Motor neuron (in vitro differentiated cells): ENCODE data around the gene CRACR2B. TPM values are rescaled to one million over a fixed set of nuclear protein-coding genes. Genes with fewer than 3 reads are reported as not detected.
A peak's percentile ranks its signal among the peaks of the same experiment; 100 is the strongest.

Experiments
- ATAC-seq, 8 experiments: fragments of 200-7000 bp; cut with Tn5 transposase; replicated peaks in 6 of 8; 2 replicates each; pipeline ENCODE4 v1.8.0; 2021; ENCODE audit warnings: mild to moderate bottlenecking in 8 of 8, moderate library complexity in 8 of 8
- H3K27ac ChIP-seq, 2 donors: fragments of 250-450 bp; sonication (Bioruptor Pico); 2 replicates each; pipeline ENCODE4 v1.9.0; 2021; ENCODE audit warnings: antibody characterized with exemption in 2 of 2, mild to moderate bottlenecking in 2 of 2, moderate library complexity in 1 of 2
- H3K4me1 ChIP-seq, 2 donors: fragments of 250-450 bp; sonication (Bioruptor Pico); replicated peaks in 1 of 2; 2 replicates each; pipeline ENCODE4 v1.6.1; 2021; ENCODE audit warnings: antibody characterized with exemption in 2 of 2, mild to moderate bottlenecking in 2 of 2, moderate library complexity in 1 of 2
- H3K4me3 ChIP-seq, 5 donors: fragments of 250-450 bp; sonication (Bioruptor Pico); 2 replicates each; pipeline ENCODE4 v1.9.0; 2021; ENCODE audit warnings: antibody characterized with exemption in 5 of 5, mild to moderate bottlenecking in 5 of 5, moderate library complexity in 4 of 5
- WGBS, 10 experiments: fragments of 450-650 bp; shearing (Covaris generic); methylation state at CpG; one replicate each; pipeline ENCODE4 v1.0.0; 2022; 5-methylcytosine and 5-hydroxymethylcytosine counted together
- in situ Hi-C, 9 experiments: fragments of 400-800 bp; cut with MboI; loops; one replicate each; pipeline ENCODE4 v1.15.0; 2021; ENCODE audit warnings: low sequenced_read_pairs in 9 of 9, low pct_unique_long_range_greater_than_20kb in 2 of 9; ENCODE audit not compliant: unreplicated experiment in 9 of 9
- total RNA-seq, 8 experiments: library from RNA; unstranded; fragments of 300-600 nt; gene quantifications; 2 replicates each; pipeline versions ENCODE4 v1.2.3 to v1.2.4, GENCODE V29; 2022

Gene CRACR2B
- total RNA-seq, 8 experiments from 2014 or later: 3.7 to 15.5 (median 4.8) TPM

- H3K27ac ChIP-seq: peak overlapping the region; percentile 71 to 76
These were observed 1.6 kb downstream of the CRACR2B start for GRCh38 chr11:829176-829846.

GRCh38 chr11:829847-830294 lies 2.2 kb downstream of the CRACR2B start:
- H3K4me1 ChIP-seq: peaks cover 65 to 73% of the 10 kb centered on the region in 2 donors
- no CpG with 5 or more reads among the region's 39 CpGs for WGBS, 10 experiments
- peak in 5 of 8 experiments; percentile 0 to 24 (median 4) for ATAC-seq
- no peak overlapping the region for H3K27ac ChIP-seq
- peak overlapping the region; percentile 7 to 38 (median 27) for H3K4me3 ChIP-seq
- in situ Hi-C loops: no loop called here

More at GRCh38 chr11:829176-829846, 1.6 kb downstream of the CRACR2B start:
- peaks cover 65 to 68% of the 10 kb centered on the region in 2 donors for H3K4me1 ChIP-seq
- ATAC-seq: peak in 6 of 8 experiments; percentile 0 to 22 (median 6)
- in situ Hi-C loops: no loop called here
- WGBS, 10 experiments: 0 to 100% (median 38%) methylated on average over 1 to 4 of the region's 40 CpGs; no CpG with 5 or more reads in 6 of the 10 experiments
- peak overlapping the region in 4 of 5 donors; percentile 22 to 38 (median 28) for H3K4me3 ChIP-seq

GRCh38 chr11:830295-831117 lies 2.8 kb downstream of the CRACR2B start:
- in situ Hi-C loops: no loop called here
- peak; percentile 11 to 61 (median 38) for ATAC-seq
- Histone ChIP-seq H3K4me1 (peaks cover 65 to 75% of the 10 kb centered on the region in 2 donors), H3K27ac (no peak overlapping the region), H3K4me3 (peak overlapping the region; percentile 17 to 38 (median 27))
- 23% methylated on average over 7 of the region's 78 CpGs; no CpG with 5 or more reads in 9 of the 10 experiments for WGBS, 10 experiments

GRCh38 chr11:831118-831864 lies 3.6 kb downstream of the CRACR2B start:
- 14 to 60% (median 40%) methylated on average over 1 to 7 of the region's 31 CpGs; no CpG with 5 or more reads in 3 of the 10 experiments for WGBS, 10 experiments
- peak overlapping the region; percentile 27 to 78 (median 69) for H3K4me3 ChIP-seq

GRCh38 chr11:831961-832528 lies 4.3 kb downstream of the CRACR2B start:
- in situ Hi-C loops: no loop called here

More at GRCh38 chr11:831118-831864, 3.6 kb downstream of the CRACR2B start:
- Histone ChIP-seq H3K4me1 (peaks cover 65 to 75% of the 10 kb centered on the region in 2 donors), H3K27ac (no peak overlapping the region)
- in situ Hi-C loops: no loop called here
- ATAC-seq: peak in 1 of 8 experiments; percentile 0

GRCh38 chr11:832529-833113 lies 4.9 kb downstream of the CRACR2B start, which contains the start of gene CD151:
CD151 (plus strand) TSS chr11:832952; CDS start chr11:836070, 3,118 bp downstream.
- peak within 1 kb of the TSS; percentile 86 to 90 for H3K27ac ChIP-seq
- ATAC-seq: peak; percentile 21 to 61 (median 46)
- 0% methylated on average over 1 of the region's 67 CpGs; no CpG with 5 or more reads in 9 of the 10 experiments for WGBS, 10 experiments
- H3K4me1 ChIP-seq: peaks cover 53 to 61% of the 10 kb centered on the region in 2 donors
- in situ Hi-C loops: no loop called here
- H3K4me3 ChIP-seq: peak within 1 kb of the TSS; percentile 48 to 78 (median 69)

More at GRCh38 chr11:831961-832528, 4.3 kb downstream of the CRACR2B start:
- peak overlapping the region; percentile 48 to 78 (median 69) for H3K4me3 ChIP-seq
- 80 to 100% (median 84%) methylated on average over 1 to 2 of the region's 23 CpGs; no CpG with 5 or more reads in 6 of the 10 experiments for WGBS, 10 experiments
- ATAC-seq: peak in 1 of 8 experiments; percentile 0
- H3K27ac ChIP-seq: peak overlapping the region; percentile 86 to 90
- H3K4me1 ChIP-seq: peaks cover 59 to 67% of the 10 kb centered on the region in 2 donors

- Histone ChIP-seq H3K4me1 (peaks cover 46 to 55% of the 10 kb centered on the region in 2 donors), H3K27ac (peak overlapping the region; percentile 86 to 90), H3K4me3 (peak overlapping the region; percentile 48 to 78 (median 69))
- in situ Hi-C loops: no loop called here
- WGBS, 10 experiments: no CpG with 5 or more reads among the region's 55 CpGs
- peak; percentile 12 to 56 (median 40) for ATAC-seq
These were observed 5.5 kb downstream of the CRACR2B start for GRCh38 chr11:833114-833791.

GRCh38 chr11:833849-834311 lies 6.2 kb downstream of the CRACR2B start:
- Histone ChIP-seq H3K4me3 (peak overlapping the region; percentile 48 to 78 (median 69)), H3K27ac (peak overlapping the region; percentile 86 to 90), H3K4me1 (peaks cover 40 to 49% of the 10 kb centered on the region in 2 donors)
- 0 to 80% (median 9%) methylated on average over 1 to 6 of the region's 9 CpGs; no CpG with 5 or more reads in 4 of the 10 experiments for WGBS, 10 experiments
- in situ Hi-C loops: no loop called here
- peak in 2 of 8 experiments; percentile 4 to 5 for ATAC-seq

GRCh38 chr11:834371-835316 lies 6.9 kb downstream of the CRACR2B start:
- peak overlapping the region in 1 of 5 donors; percentile 69 for H3K4me3 ChIP-seq
- H3K4me1 ChIP-seq: peaks cover 33 to 41% of the 10 kb centered on the region in 2 donors
- WGBS, 10 experiments: 8 to 67% (median 50%) methylated on average over 1 to 13 of the region's 31 CpGs; no CpG with 5 or more reads in 5 of the 10 experiments
- in situ Hi-C loops: no loop called here
- ATAC-seq: peak in 3 of 8 experiments; percentile 11 to 13 (median 13)
- no peak overlapping the region for H3K27ac ChIP-seq

- ATAC-seq: no peak
- peaks cover 24 to 34% of the 10 kb centered on the region in 2 donors for H3K4me1 ChIP-seq
- no peak overlapping the region for H3K27ac ChIP-seq
- no peak overlapping the region for H3K4me3 ChIP-seq
- in situ Hi-C loops: no loop called here
- WGBS, 10 experiments: 100% methylated on average over 3 of the region's 14 CpGs; no CpG with 5 or more reads in 9 of the 10 experiments
These were observed 8.6 kb downstream of the CRACR2B start for GRCh38 chr11:836274-836673.
